Endothelial cell of umbilical vein (primary cell): ENCODE results near the gene CACNG5. TPM values are rescaled to one million over a fixed set of nuclear protein-coding genes. Genes with fewer than 3 reads are reported as not detected.

Source experiments
- BruUV-seq: library from RNA; stranded (reverse); fragments of 400-500 nt; replicated peaks from 2 replicates; lab custom pipeline; 2021; lab: Mats Ljungman, UMichigan
- CTCF ChIA-PET: fragments of 300-600, 350-600 bp; sonication (Branson Sonifier 250); formaldehyde crosslinking; loops from one replicate; lab custom pipeline; 2021; ENCODE audit warnings: antibody characterized with exemption, inconsistent platforms; lab: Charles Lee
- POLR2A ChIA-PET: fragments of 300-600, 350-600 bp; sonication (Branson Sonifier 250); formaldehyde crosslinking; loops from one replicate; lab custom pipeline; 2021; ENCODE audit warnings: antibody characterized with exemption, inconsistent platforms; lab: Charles Lee
- DNase-seq: peaks from one replicate; pipeline ENCODE4 v3.0.0-alpha.2; 2011; ENCODE audit warnings: low read depth, low spot score
- FAIRE-seq: peaks from 2 replicates; lab custom pipeline; 2011; peaks lifted over from hg19 to GRCh38; lab: Jason Lieb, UNC
- H2AFZ ChIP-seq: 2 replicates; pipeline ENCODE4 v1.6.0; 2012; ENCODE audit warnings: low read depth, low read length, control low read depth, inconsistent platforms
- H3K27ac ChIP-seq: 2 replicates; pipeline ENCODE4 v1.5.1; 2011; ENCODE audit warnings: low read depth, mild to moderate bottlenecking, control low read depth, low read length, moderate library complexity; ENCODE audit not compliant: insufficient read depth
- H3K27me3 ChIP-seq, 2 experiments: 2 replicates each; pipeline versions ENCODE4 v1.6.0 to v1.6.1; 2011; ENCODE audit warnings: low read length in 2 of 2, mixed read lengths in 1 of 2; ENCODE audit not compliant: control insufficient read depth in 2 of 2, insufficient read depth in 2 of 2
- H3K36me3 ChIP-seq, 2 experiments: 2 replicates in 1 of 2; 3 replicates in 1 of 2; pipeline ENCODE4 v1.5.1; 2011; ENCODE audit warnings: low read length in 2 of 2, mild to moderate bottlenecking in 1 of 2, moderate library complexity in 1 of 2; ENCODE audit not compliant: control insufficient read depth in 2 of 2, insufficient read depth in 2 of 2; ENCODE audit errors: extremely low read depth in 1 of 2
- H3K4me1 ChIP-seq: 3 replicates; pipeline ENCODE4 v1.5.1; 2011; ENCODE audit warnings: mild to moderate bottlenecking, low read length; ENCODE audit not compliant: control insufficient read depth, insufficient read depth; ENCODE audit errors: extremely low read depth
- H3K4me2 ChIP-seq: 2 replicates; pipeline ENCODE4 v1.6.1; 2011; ENCODE audit warnings: low read length, control low read depth, mixed read lengths; ENCODE audit not compliant: insufficient read depth
- H3K4me3 ChIP-seq, 3 experiments: fragments of 200-600 bp in 1 of 3; sonication (generic), shearing (Covaris generic) in 1 of 3; replicated peaks in 1 of 3; 2 replicates each; pipeline ENCODE4 v1.5.1; 2011 to 2016; ENCODE audit warnings: control low read depth in 3 of 3, low read length in 3 of 3, mild to moderate bottlenecking in 2 of 3, inconsistent platforms in 1 of 3, low read depth in 1 of 3, moderate library complexity in 1 of 3; ENCODE audit not compliant: insufficient read depth in 1 of 3
- H3K79me2 ChIP-seq: 2 replicates; pipeline ENCODE4 v1.6.0; 2012; ENCODE audit warnings: low read length, inconsistent platforms; ENCODE audit not compliant: control insufficient read depth, insufficient read depth
- H3K9ac ChIP-seq: replicated peaks from 2 replicates; pipeline ENCODE3; 2011; ENCODE audit warnings: low read length, control low read depth; ENCODE audit not compliant: insufficient read depth; ENCODE audit errors: extremely low read depth
- H3K9me1 ChIP-seq: replicated peaks from 3 replicates; pipeline ENCODE4 v1.6.0; 2011; ENCODE audit warnings: mild to moderate bottlenecking, low read length; ENCODE audit not compliant: control insufficient read depth, insufficient read depth; ENCODE audit errors: extremely low read depth
- H3K9me3 ChIP-seq: replicated peaks from 2 replicates; pipeline ENCODE4 v1.5.1; 2012; ENCODE audit warnings: low read length, inconsistent platforms; ENCODE audit not compliant: control insufficient read depth, insufficient read depth
- H4K20me1 ChIP-seq: replicated peaks from 2 replicates; pipeline ENCODE3; 2011; ENCODE audit warnings: mild to moderate bottlenecking, low read length; ENCODE audit not compliant: control insufficient read depth, insufficient read depth; ENCODE audit errors: extremely low read depth
- JUN ChIP-seq: IDR thresholded peaks from 2 replicates; pipeline ENCODE4 v1.6.1; 2011; ENCODE audit warnings: borderline replicate concordance, low read depth; ENCODE audit not compliant: insufficient read length, insufficient read depth
- MYC ChIP-seq: IDR thresholded peaks from one replicate; pipeline ENCODE4 v1.6.1; 2011; ENCODE audit warnings: mild to moderate bottlenecking, low read depth, low read length
- POLR2A ChIP-seq: IDR thresholded peaks from 2 replicates; pipeline ENCODE4 v1.6.1; 2012; ENCODE audit warnings: low read depth, mild to moderate bottlenecking, control low read depth, low read length
- dilution Hi-C: fragments of 300-500 bp; cut with MboI; formaldehyde crosslinking; loops from one replicate; pipeline ENCODE4 v1.15.0; 2019; ENCODE audit warnings: low sequenced_read_pairs; ENCODE audit not compliant: extremely low pct_ligation_motif_present
- intact Hi-C: fragments of 100-400 bp; cut with micrococcal nuclease; formaldehyde crosslinking; loops from one replicate; pipeline ENCODE4 v1.10.0; 2022
- polyA plus RNA-seq, 4 experiments: library from polyadenylated mRNA; depleted of rRNA in 3 of 4; stranded (reverse) in 3 of 4; unstranded in 1 of 4; fragments of >200 nt; gene quantifications; 2 replicates each; pipeline versions ENCODE4 v1.2.1 to v1.2.3, GENCODE V29; 2011 to 2012; ENCODE audit warnings: missing spikeins in 1 of 4
- total RNA-seq: library from RNA; stranded (reverse); gene quantifications from 2 replicates; pipeline ENCODE4 v1.2.3, GENCODE V29; 2021
- TF ChIP-seq, protein P1 (sequence below), 2 donors: IDR thresholded peaks; 1 replicate in 1 of 2; 2 replicates in 1 of 2; pipeline ENCODE4 v1.5.1; 2011; ENCODE audit warnings: low read length in 2 of 2, mild to moderate bottlenecking in 2 of 2, moderate library complexity in 2 of 2, control low read depth in 1 of 2, inconsistent platforms in 1 of 2, low read depth in 1 of 2; ENCODE audit not compliant: insufficient read depth in 1 of 2; ENCODE audit errors: extremely low read depth in 1 of 2

CACNG5 gene
- total and polyA plus RNA-seq, 2 donors (not counting 3 experiments of a cell fraction or from before 2014, with no cell fraction given): not detected

DNA sequence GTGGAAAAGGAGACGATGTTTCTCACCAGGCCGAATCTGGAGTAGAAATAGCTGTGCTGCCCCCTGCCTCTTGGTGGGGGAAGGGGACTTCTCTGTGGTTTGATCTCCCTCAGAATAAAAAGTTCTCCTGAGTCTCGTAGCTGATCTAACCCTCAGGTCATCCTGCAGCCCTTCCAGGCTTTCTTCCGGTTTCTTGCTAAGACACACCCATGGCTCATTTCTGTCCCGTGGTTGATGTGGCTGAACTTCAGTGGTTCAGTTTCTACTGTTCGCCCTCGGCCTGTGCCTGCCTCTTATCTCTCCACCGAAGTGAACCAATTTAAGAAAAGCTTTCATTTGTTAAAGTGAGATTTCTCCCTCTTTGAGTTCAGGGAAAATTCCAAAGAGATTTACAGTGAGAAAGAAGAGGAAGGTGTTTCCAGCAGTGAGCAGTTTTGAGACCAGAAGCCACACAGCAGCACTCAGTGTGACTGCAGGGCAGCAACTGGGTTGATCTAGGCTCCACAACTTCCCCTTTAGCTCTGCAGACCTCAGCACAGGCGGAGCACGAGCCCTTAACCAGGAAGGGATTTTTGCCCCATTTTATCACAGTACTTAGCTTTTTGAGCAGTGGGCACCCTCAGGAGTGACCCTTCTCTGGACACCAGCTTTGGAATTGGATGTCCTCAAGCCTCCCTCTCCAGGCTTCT is 34.9 kb upstream of the CACNG5 start:
- intact Hi-C loops: loop anchor here (5.0 kb wide), 1 partner anchor 442 kb away; no protein-coding TSS in a partner anchor

DNA sequence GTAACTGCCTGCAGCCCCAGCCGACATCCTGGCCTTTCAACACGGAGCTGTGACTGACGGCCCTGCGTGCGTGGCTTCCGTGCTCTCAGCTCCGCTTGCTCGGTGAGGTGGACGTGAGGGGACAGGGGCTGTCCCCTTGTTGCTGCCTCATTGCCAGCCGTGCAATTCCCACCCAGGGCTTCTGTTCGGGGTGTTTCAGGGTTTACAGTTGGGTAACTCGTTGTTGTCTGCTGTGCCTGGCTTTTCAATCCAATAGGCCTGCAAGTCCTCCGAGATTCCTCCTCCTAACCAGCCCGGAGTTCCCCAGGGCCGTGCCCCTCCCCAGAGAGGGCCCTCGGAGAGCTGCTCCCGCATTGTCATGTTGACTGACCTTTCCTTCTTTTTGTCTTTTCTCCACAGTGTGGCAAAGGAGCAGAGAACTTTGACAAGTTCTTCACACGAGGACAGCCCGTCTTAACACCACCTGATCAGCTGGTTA is 31.4 kb upstream of the CACNG5 start:
- H3K27me3 ChIP-seq: no peaks in the 10 kb centered on the region
- TF ChIP-seq MYC (no peak), POLR2A (no peak), JUN (no peak)
- TF ChIP-seq, protein P1, sequence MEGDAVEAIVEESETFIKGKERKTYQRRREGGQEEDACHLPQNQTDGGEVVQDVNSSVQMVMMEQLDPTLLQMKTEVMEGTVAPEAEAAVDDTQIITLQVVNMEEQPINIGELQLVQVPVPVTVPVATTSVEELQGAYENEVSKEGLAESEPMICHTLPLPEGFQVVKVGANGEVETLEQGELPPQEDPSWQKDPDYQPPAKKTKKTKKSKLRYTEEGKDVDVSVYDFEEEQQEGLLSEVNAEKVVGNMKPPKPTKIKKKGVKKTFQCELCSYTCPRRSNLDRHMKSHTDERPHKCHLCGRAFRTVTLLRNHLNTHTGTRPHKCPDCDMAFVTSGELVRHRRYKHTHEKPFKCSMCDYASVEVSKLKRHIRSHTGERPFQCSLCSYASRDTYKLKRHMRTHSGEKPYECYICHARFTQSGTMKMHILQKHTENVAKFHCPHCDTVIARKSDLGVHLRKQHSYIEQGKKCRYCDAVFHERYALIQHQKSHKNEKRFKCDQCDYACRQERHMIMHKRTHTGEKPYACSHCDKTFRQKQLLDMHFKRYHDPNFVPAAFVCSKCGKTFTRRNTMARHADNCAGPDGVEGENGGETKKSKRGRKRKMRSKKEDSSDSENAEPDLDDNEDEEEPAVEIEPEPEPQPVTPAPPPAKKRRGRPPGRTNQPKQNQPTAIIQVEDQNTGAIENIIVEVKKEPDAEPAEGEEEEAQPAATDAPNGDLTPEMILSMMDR (IDR thresholded peaks at IDR 0.05; ENCODE audit: extremely low read depth in 1 of 2, insufficient read depth in 1 of 2, low read depth in 1 of 2, low read length in 2 of 2): no peak
- H3K9ac ChIP-seq: no peak overlapping the region
- intact Hi-C loops (loop anchor here (5.0 kb wide), 1 partner anchor 439 kb away; no protein-coding TSS in a partner anchor), dilution Hi-C loops (no loop called here)
- H3K9me1 ChIP-seq: no peaks in the 10 kb centered on the region
- no TSS peak for BruUV-seq
- H3K27ac ChIP-seq: no peak overlapping the region
- no peak overlapping the region for H2AFZ ChIP-seq
- no peaks in the 10 kb centered on the region for H3K4me1 ChIP-seq
- no peaks in the 10 kb centered on the region for H4K20me1 ChIP-seq
- H3K4me2 ChIP-seq: no peak overlapping the region
- ChIA-PET CTCF (interaction anchor here (1.3 kb wide), 1 partner anchor 10 kb away, joined by 4 read pairs; no protein-coding TSS in a partner anchor), POLR2A (no interaction called here)
- H3K4me3 ChIP-seq: no peak overlapping the region
- H3K36me3 ChIP-seq: no peaks in the 10 kb centered on the region
- no peak for DNase-seq
- no peaks in the 10 kb centered on the region for H3K79me2 ChIP-seq
- no peak for FAIRE-seq
- H3K9me3 ChIP-seq: no peaks in the 10 kb centered on the region

More for the DNA sequence above, 34.9 kb upstream of the CACNG5 start:
- Histone ChIP-seq H4K20me1 (no peaks in the 10 kb centered on the region), H3K4me2 (no peak overlapping the region), H3K79me2 (no peaks in the 10 kb centered on the region), H3K27me3 (no peaks in the 10 kb centered on the region), H3K27ac (no peak overlapping the region), H2AFZ (no peak overlapping the region), H3K9me3 (no peaks in the 10 kb centered on the region), H3K9me1 (no peaks in the 10 kb centered on the region), H3K9ac (no peak overlapping the region), H3K4me1 (no peaks in the 10 kb centered on the region), H3K36me3 (peaks cover 0 to 2% of the 10 kb centered on the region in 2 experiments), H3K4me3 (no peak overlapping the region)
- POLR2A ChIA-PET: no interaction called here
- FAIRE-seq (no peak), DNase-seq (peak; percentile 3)
- CTCF ChIA-PET: interaction anchor here (1.0 to 1.2 kb wide), 3 partner anchors 24 to 111 kb away, joined by 3 to 5 read pairs (median 3); no protein-coding TSS in a partner anchor
- TF ChIP-seq JUN: no peak
- no peak for TF ChIP-seq POLR2A
- dilution Hi-C loops: no loop called here
- no TSS peak for BruUV-seq
